IMR-90 (cell line): ENCODE results near the gene MARCHF3. TPM values are rescaled to one million over a fixed set of nuclear protein-coding genes. Genes with fewer than 3 reads are reported as not detected.

Experiments used
- ATAC-seq: fragments of 200-7000 bp; cut with Tn5 transposase; 2 replicates; pipeline ENCODE4 v1.9.1; 2020; ENCODE audit warnings: low read depth, mild to moderate bottlenecking, moderate library complexity
- BruUV-seq: library from RNA; stranded (reverse); fragments of 400-500 nt; replicated peaks from 2 replicates; lab custom pipeline; 2021; lab: Mats Ljungman, UMichigan
- CTCF ChIA-PET: fragments of 300-600 bp; formaldehyde crosslinking; extraction: SDS; loops from one replicate; lab custom pipeline; 2021; ENCODE audit warnings: antibody characterized with exemption; lab: Yijun Ruan, JAX
- POLR2A ChIA-PET: fragments of 300-600 bp; sonication (Branson Sonifier 250); formaldehyde crosslinking; loops from one replicate; lab custom pipeline; 2022; ENCODE audit warnings: antibody characterized with exemption; ENCODE audit not compliant: unreplicated experiment; lab: Charles Lee
- DNase-seq: peaks from one replicate; pipeline ENCODE4 v3.0.0; 2013
- H2AFZ ChIP-seq: replicated peaks from 2 replicates; pipeline ENCODE3; 2013; ENCODE audit warnings: low read length, mild to moderate bottlenecking; ENCODE audit not compliant: poor library complexity
- H2AK5ac ChIP-seq: 2 replicates; pipeline ENCODE4 v1.6.1; 2013; ENCODE audit warnings: low read depth, low read length, inconsistent platforms
- H2AK9ac ChIP-seq: replicated peaks from 2 replicates; pipeline ENCODE3; 2013; ENCODE audit warnings: mild to moderate bottlenecking, low read depth, low read length, moderate library complexity; ENCODE audit not compliant: poor library complexity
- H2BK120ac ChIP-seq: 2 replicates; pipeline ENCODE4 v1.6.1; 2013; ENCODE audit warnings: low read depth, low read length, inconsistent platforms
- H2BK15ac ChIP-seq: 3 replicates; pipeline ENCODE4 v1.6.1; 2013; ENCODE audit warnings: low read depth, low read length, inconsistent platforms
- H2BK20ac ChIP-seq: 2 replicates; pipeline ENCODE4 v1.6.1; 2013; ENCODE audit warnings: low read depth, mild to moderate bottlenecking, inconsistent platforms, low read length, moderate library complexity
- H2BK5ac ChIP-seq: 2 replicates; pipeline ENCODE4 v1.6.1; 2013; ENCODE audit warnings: mild to moderate bottlenecking, low read depth, low read length, inconsistent platforms; ENCODE audit not compliant: poor library complexity, severe bottlenecking
- H3K14ac ChIP-seq: replicated peaks from 2 replicates; pipeline ENCODE4 v1.6.1; 2013; ENCODE audit warnings: low read depth, low read length, inconsistent platforms
- H3K18ac ChIP-seq: 2 replicates; pipeline ENCODE4 v1.6.1; 2013; ENCODE audit warnings: low read depth, low read length, control low read depth
- H3K23ac ChIP-seq: 2 replicates; pipeline ENCODE4 v1.6.1; 2013; ENCODE audit warnings: low read depth, low read length, inconsistent platforms
- H3K27ac ChIP-seq: 2 replicates; pipeline ENCODE4 v1.5.1; 2013; ENCODE audit warnings: mild to moderate bottlenecking, control low read depth, low read length; ENCODE audit not compliant: insufficient read depth
- H3K27me3 ChIP-seq: 2 replicates; pipeline ENCODE4 v1.6.1; 2013; ENCODE audit warnings: low read length; ENCODE audit not compliant: control insufficient read depth, insufficient read depth
- H3K36me3 ChIP-seq: 2 replicates; pipeline ENCODE4 v1.6.1; 2013; ENCODE audit warnings: low read length, mixed read lengths; ENCODE audit not compliant: control insufficient read depth, insufficient read depth
- H3K4ac ChIP-seq: 2 replicates; pipeline ENCODE4 v1.6.1; 2013; ENCODE audit warnings: low read depth, low read length, inconsistent platforms
- H3K4me1 ChIP-seq: 2 replicates; pipeline ENCODE4 v1.6.1; 2013; ENCODE audit warnings: low read length, mixed read lengths; ENCODE audit not compliant: control insufficient read depth, insufficient read depth
- H3K4me2 ChIP-seq: 2 replicates; pipeline ENCODE4 v1.6.1; 2013; ENCODE audit warnings: low read depth, mild to moderate bottlenecking, control low read depth, low read length, moderate library complexity
- H3K4me3 ChIP-seq: 2 replicates; pipeline ENCODE4 v1.5.1; 2013; ENCODE audit warnings: low read depth, mild to moderate bottlenecking, control low read depth, low read length, moderate library complexity; ENCODE audit not compliant: insufficient read depth
- H3K56ac ChIP-seq: 2 replicates; pipeline ENCODE4 v1.6.1; 2013; ENCODE audit warnings: low read length, inconsistent platforms; ENCODE audit not compliant: insufficient read depth; ENCODE audit errors: extremely low read depth
- H3K79me1 ChIP-seq, 2 experiments: 2 replicates each; pipeline ENCODE4 v1.6.1; 2013; ENCODE audit warnings: low read length in 2 of 2, inconsistent platforms in 1 of 2, low read depth in 1 of 2
- H3K9ac ChIP-seq: 2 replicates; pipeline ENCODE4 v1.6.1; 2013; ENCODE audit warnings: low read depth, low read length, control low read depth
- H3K9me1 ChIP-seq: 2 replicates; pipeline ENCODE4 v1.6.1; 2013; ENCODE audit warnings: low read length, inconsistent platforms; ENCODE audit not compliant: insufficient read depth
- H3K9me3 ChIP-seq: 2 replicates; pipeline ENCODE4 v1.6.1; 2013; ENCODE audit warnings: low read length; ENCODE audit not compliant: control insufficient read depth, insufficient read depth
- H4K20me1 ChIP-seq: 2 replicates; pipeline ENCODE4 v1.6.1; 2013; ENCODE audit warnings: low read length, inconsistent platforms; ENCODE audit not compliant: insufficient read depth
- H4K5ac ChIP-seq: 2 replicates; pipeline ENCODE4 v1.6.1; 2013; ENCODE audit warnings: mild to moderate bottlenecking, low read depth, low read length, control low read depth
- H4K8ac ChIP-seq, 2 experiments: 2 replicates each; pipeline ENCODE4 v1.6.1; 2013; ENCODE audit warnings: low read depth in 2 of 2, low read length in 2 of 2, control low read depth in 1 of 2, inconsistent platforms in 1 of 2
- H4K91ac ChIP-seq: 2 replicates; pipeline ENCODE4 v1.6.1; 2013; ENCODE audit warnings: low read depth, low read length, inconsistent platforms; ENCODE audit not compliant: insufficient read depth
- BHLHE40 ChIP-seq: fragments of 150-350 bp; IDR thresholded peaks from 2 replicates; pipeline ENCODE4 v1.6.1; 2016; ENCODE audit warnings: mild to moderate bottlenecking, low read depth, low read length
- CEBPB ChIP-seq: IDR thresholded peaks from 2 replicates; pipeline ENCODE4 v1.6.1; 2012; ENCODE audit warnings: low read depth, low read length, improper control_type of control experiment
- CHD1 ChIP-seq: IDR thresholded peaks from 2 replicates; pipeline ENCODE4 v1.6.1; 2012; ENCODE audit warnings: low read depth, low read length, improper control_type of control experiment
- FOS ChIP-seq: fragments of 150-350 bp; IDR thresholded peaks from 2 replicates; pipeline ENCODE4 v1.6.1; 2016; ENCODE audit warnings: low read depth, low read length
- MAFK ChIP-seq: IDR thresholded peaks from 2 replicates; pipeline ENCODE4 v1.6.1; 2012; ENCODE audit warnings: low read depth, low read length, improper control_type of control experiment
- MAZ ChIP-seq: IDR thresholded peaks from 2 replicates; pipeline ENCODE4 v1.6.1; 2012; ENCODE audit warnings: low read depth, mild to moderate bottlenecking, low read length, improper control_type of control experiment, moderate library complexity, borderline replicate concordance
- MXI1 ChIP-seq: IDR thresholded peaks from 2 replicates; pipeline ENCODE4 v1.6.1; 2012; ENCODE audit warnings: low read depth, mild to moderate bottlenecking, low read length, moderate library complexity, borderline replicate concordance
- NFE2L2 ChIP-seq: fragments of 150-350 bp; IDR thresholded peaks from 2 replicates; pipeline ENCODE4 v1.6.1; 2016; ENCODE audit warnings: low read depth, mild to moderate bottlenecking, low read length
- POLR2A ChIP-seq: IDR thresholded peaks from 2 replicates; pipeline ENCODE4 v1.6.1; 2012; ENCODE audit warnings: mild to moderate bottlenecking, low read depth, low read length
- RAD21 ChIP-seq: IDR thresholded peaks from 2 replicates; pipeline ENCODE4 v1.6.1; 2012; ENCODE audit warnings: low read length, improper control_type of control experiment
- RCOR1 ChIP-seq: IDR thresholded peaks from 2 replicates; pipeline ENCODE4 v1.6.1; 2012; ENCODE audit warnings: mild to moderate bottlenecking, low read length, improper control_type of control experiment; ENCODE audit not compliant: insufficient replicate concordance
- RFX5 ChIP-seq: IDR thresholded peaks from 2 replicates; pipeline ENCODE4 v1.8.0; 2012; ENCODE audit warnings: low read depth, mild to moderate bottlenecking, low read length, moderate library complexity
- SMC3 ChIP-seq: fragments of 150-350 bp; IDR thresholded peaks from 2 replicates; pipeline ENCODE4 v1.6.1; 2016; ENCODE audit warnings: low read depth, mild to moderate bottlenecking, antibody characterized with exemption, low read length, moderate library complexity
- WGBS, 2 experiments: methylation state at CpG; one replicate each; pipeline versions ENCODE4 v1.1.5 to v1.1.7; 2013; ENCODE audit warnings: missing lambda C conversion rate in 2 of 2; ENCODE audit not compliant: insufficient read length in 1 of 2; ENCODE audit errors: extremely low coverage in 2 of 2; 5-methylcytosine and 5-hydroxymethylcytosine counted together
- dilution Hi-C: fragments of 300-500 bp; cut with HindIII; formaldehyde crosslinking; loops from one replicate; pipeline ENCODE4 v1.14.3; 2018; ENCODE audit warnings: low sequenced_read_pairs; ENCODE audit not compliant: unreplicated experiment
- in situ Hi-C: fragments of 300-500 bp; cut with MboI; formaldehyde crosslinking; loops from 3 replicates; pipeline ENCODE4 v1.14.3; 2019; ENCODE audit warnings: low sequenced_read_pairs, inconsistent platforms, mixed read lengths
- intact Hi-C: fragments of 100-400 bp; cut with micrococcal nuclease; formaldehyde crosslinking; loops from 2 replicates; pipeline ENCODE4 v1.10.0; 2022
- polyA plus RNA-seq, 3 experiments: library from polyadenylated mRNA; depleted of rRNA; stranded (reverse); fragments of >200 nt; gene quantifications; 2 replicates each; pipeline ENCODE4 v1.2.3, GENCODE V29; 2012; ENCODE audit warnings: low replicate concordance in 1 of 3
- total RNA-seq: library from RNA; depleted of rRNA; stranded (reverse); fragments of >200 nt; gene quantifications from 2 replicates; pipeline ENCODE4 v1.2.3, GENCODE V29; 2012
- TF ChIP-seq, protein P1 (sequence below): fragments of 150-350 bp; IDR thresholded peaks from 2 replicates; pipeline ENCODE4 v1.6.1; 2017; ENCODE audit warnings: mild to moderate bottlenecking, antibody characterized with exemption, low read length, low read depth
- TF ChIP-seq, protein P2 (sequence below): conservative IDR thresholded peaks from 2 replicates; pipeline ENCODE4 v1.5.1; 2012; ENCODE audit warnings: mild to moderate bottlenecking, low read depth, low read length, improper control_type of control experiment

MARCHF3 gene
- total and polyA plus RNA-seq, 2 of the 4 experiments (the other 2 are of a cell fraction), result 11.2 to 18.8 TPM

DNA sequence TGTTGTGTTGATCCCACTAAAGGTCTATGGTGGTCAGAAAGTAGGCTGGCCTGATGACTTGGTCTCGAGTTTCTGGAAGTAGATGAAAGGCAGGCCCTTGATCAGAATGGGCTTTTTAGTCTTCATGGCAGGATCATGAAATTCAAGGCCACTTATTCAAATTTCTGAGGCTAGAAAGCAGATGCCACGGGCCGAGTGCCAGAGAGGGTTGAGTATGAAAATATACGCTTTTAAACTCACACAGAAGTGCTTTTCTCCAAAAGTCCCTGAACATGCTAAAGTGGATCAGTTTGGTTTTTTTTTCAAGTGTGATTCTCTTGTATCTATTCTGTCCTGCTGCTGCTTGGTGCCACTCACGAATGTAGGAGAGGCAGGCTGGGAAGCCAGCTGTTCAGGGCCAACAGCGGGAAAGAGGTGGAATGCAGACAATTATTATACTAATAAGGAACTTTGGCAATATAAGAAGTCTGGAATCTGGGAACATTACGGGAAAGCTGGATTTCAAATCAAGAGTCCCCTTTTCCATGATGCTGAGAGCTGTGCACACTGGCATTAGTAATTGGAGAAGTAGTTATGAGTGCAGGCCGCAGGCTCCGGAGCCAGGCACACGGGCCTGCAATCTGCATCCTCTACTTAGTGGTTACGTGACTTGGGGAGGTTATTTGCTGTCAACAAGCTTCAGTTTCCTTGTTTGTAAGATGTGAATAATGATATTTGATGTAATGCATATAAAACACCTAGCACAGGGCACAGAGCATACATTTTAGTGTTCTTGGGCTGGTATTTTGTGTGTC is 157.6 kb downstream of the MARCHF3 start:
- no peak overlapping the region for H2AK9ac ChIP-seq
- DNase-seq (no peak), ATAC-seq (no peak)
- H4K5ac ChIP-seq, result no peak overlapping the region
- H2AFZ ChIP-seq, result no peak overlapping the region
- no peaks in the 10 kb centered on the region for H3K27me3 ChIP-seq
- no peak overlapping the region for H3K4me2 ChIP-seq
- H3K79me1 ChIP-seq, result no peaks in the 10 kb centered on the region; a peak in 1 of 4 replicates
- H2BK5ac ChIP-seq, result no peak overlapping the region
- H2BK15ac ChIP-seq, result no peak overlapping the region
- dilution Hi-C loops (no loop called here), intact Hi-C loops (no loop called here), in situ Hi-C loops (no loop called here)
- H3K56ac ChIP-seq, result no peak overlapping the region
- H3K9ac ChIP-seq, result no peak overlapping the region
- no peak overlapping the region for H2BK120ac ChIP-seq
- ChIA-PET CTCF (interaction anchor here (0.8 kb wide), 1 partner anchor 35 kb away, joined by 4 read pairs; no protein-coding TSS in a partner anchor), POLR2A (no interaction called here)
- H3K9me1 ChIP-seq, result peaks cover 4% of the 10 kb centered on the region; the same call in 1 of the 2 replicates
- no peaks in the 10 kb centered on the region for H4K20me1 ChIP-seq
- H3K36me3 ChIP-seq, result no peaks in the 10 kb centered on the region
- H3K9me3 ChIP-seq, result no peaks in the 10 kb centered on the region
- H3K23ac ChIP-seq, result no peak overlapping the region
- no peak overlapping the region for H4K8ac ChIP-seq
- no peak overlapping the region for H3K4me3 ChIP-seq
- WGBS, 2 experiments, result no CpG with 5 or more reads among the region's 11 CpGs
- H3K4me1 ChIP-seq, result peaks cover 3% of the 10 kb centered on the region; the same call in 1 of the 2 replicates
- no peak overlapping the region for H3K4ac ChIP-seq
- H2BK20ac ChIP-seq, result no peak overlapping the region
- H3K18ac ChIP-seq, result no peak overlapping the region
- no peak overlapping the region for H4K91ac ChIP-seq
- H3K27ac ChIP-seq, result no peak overlapping the region
- H2AK5ac ChIP-seq, result no peak overlapping the region
- H3K14ac ChIP-seq, result no peak overlapping the region
- BruUV-seq, result no TSS peak
- TF ChIP-seq SMC3 (no peak), MAFK (no peak), NFE2L2 (no peak), BHLHE40 (no peak), RAD21 (no peak), MXI1 (no peak), POLR2A (no peak), RFX5 (no peak), CHD1 (no peak), FOS (no peak), CEBPB (no peak), MAZ (no peak), RCOR1 (no peak)
- TF ChIP-seq, protein P1, sequence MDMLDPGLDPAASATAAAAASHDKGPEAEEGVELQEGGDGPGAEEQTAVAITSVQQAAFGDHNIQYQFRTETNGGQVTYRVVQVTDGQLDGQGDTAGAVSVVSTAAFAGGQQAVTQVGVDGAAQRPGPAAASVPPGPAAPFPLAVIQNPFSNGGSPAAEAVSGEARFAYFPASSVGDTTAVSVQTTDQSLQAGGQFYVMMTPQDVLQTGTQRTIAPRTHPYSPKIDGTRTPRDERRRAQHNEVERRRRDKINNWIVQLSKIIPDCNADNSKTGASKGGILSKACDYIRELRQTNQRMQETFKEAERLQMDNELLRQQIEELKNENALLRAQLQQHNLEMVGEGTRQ, result no peak
- TF ChIP-seq, protein P2, sequence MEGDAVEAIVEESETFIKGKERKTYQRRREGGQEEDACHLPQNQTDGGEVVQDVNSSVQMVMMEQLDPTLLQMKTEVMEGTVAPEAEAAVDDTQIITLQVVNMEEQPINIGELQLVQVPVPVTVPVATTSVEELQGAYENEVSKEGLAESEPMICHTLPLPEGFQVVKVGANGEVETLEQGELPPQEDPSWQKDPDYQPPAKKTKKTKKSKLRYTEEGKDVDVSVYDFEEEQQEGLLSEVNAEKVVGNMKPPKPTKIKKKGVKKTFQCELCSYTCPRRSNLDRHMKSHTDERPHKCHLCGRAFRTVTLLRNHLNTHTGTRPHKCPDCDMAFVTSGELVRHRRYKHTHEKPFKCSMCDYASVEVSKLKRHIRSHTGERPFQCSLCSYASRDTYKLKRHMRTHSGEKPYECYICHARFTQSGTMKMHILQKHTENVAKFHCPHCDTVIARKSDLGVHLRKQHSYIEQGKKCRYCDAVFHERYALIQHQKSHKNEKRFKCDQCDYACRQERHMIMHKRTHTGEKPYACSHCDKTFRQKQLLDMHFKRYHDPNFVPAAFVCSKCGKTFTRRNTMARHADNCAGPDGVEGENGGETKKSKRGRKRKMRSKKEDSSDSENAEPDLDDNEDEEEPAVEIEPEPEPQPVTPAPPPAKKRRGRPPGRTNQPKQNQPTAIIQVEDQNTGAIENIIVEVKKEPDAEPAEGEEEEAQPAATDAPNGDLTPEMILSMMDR, result no peak
